Measurements from ENCODE around the gene PCDHGC3. TPM values are rescaled to one million over a fixed set of nuclear protein-coding genes. Genes with fewer than 3 reads are reported as not detected.
A peak's percentile ranks its signal among the peaks of the same experiment; 100 is the strongest.

Gene PCDHGC3
- total RNA-seq, 1 experiment from 2014 or later: 2.9 TPM

GRCh38 chr5:141503681-141504080, 27.9 kb downstream of the PCDHGC3 start:
- Histone ChIP-seq H3K36me3 (ENCODE audit: control insufficient read depth, insufficient read depth, low read length) (no peaks in the 10 kb centered on the region), H3K27me3 (replicated peaks; ENCODE audit: control insufficient read depth, insufficient read depth, low read length) (no peaks in the 10 kb centered on the region), H3K4me1 (no peaks in the 10 kb centered on the region), H3K4me3 (ENCODE audit: low read depth, low read length) (no peak overlapping the region), H3K9me3 (no peaks in the 10 kb centered on the region)
- H3K4me1 Mint-ChIP-seq (ENCODE audit: low read depth, unreplicated experiment): no peaks in the 10 kb centered on the region
- H3K9me3 Mint-ChIP-seq (ENCODE audit: unreplicated experiment): no peaks in the 10 kb centered on the region
- no peak for DNase-seq
- intact Hi-C loops (cut with micrococcal nuclease; ENCODE audit: unreplicated experiment): no loop called here
- no peak overlapping the region for H3K4me3 Mint-ChIP-seq (ENCODE audit: unreplicated experiment)
- ChIA-PET POLR2A (no interaction called here), CTCF (no interaction called here)
- H3K27me3 Mint-ChIP-seq (ENCODE audit: insufficient read depth, unreplicated experiment): no peaks in the 10 kb centered on the region
- H3K27ac Mint-ChIP-seq (ENCODE audit: unreplicated experiment): no peak overlapping the region
- no peaks in the 10 kb centered on the region for H3K36me3 Mint-ChIP-seq (ENCODE audit: insufficient read depth, unreplicated experiment)
- no peak for TF ChIP-seq CTCF (IDR thresholded peaks at IDR 0.05; ENCODE audit: insufficient read depth in 1 of 2, low read depth in 1 of 2, low read length in 1 of 2, severe bottlenecking in 1 of 2, unreplicated experiment in 1 of 2)
- BruUV-seq (replicated peaks): no TSS peak

- Mint-ChIP-seq H3K9me3 (ENCODE audit: unreplicated experiment) (no peaks in the 10 kb centered on the region), H3K36me3 (ENCODE audit: insufficient read depth, unreplicated experiment) (no peaks in the 10 kb centered on the region), H3K4me1 (ENCODE audit: low read depth, unreplicated experiment) (no peaks in the 10 kb centered on the region), H3K4me3 (ENCODE audit: unreplicated experiment) (no peak overlapping the region), H3K27me3 (ENCODE audit: insufficient read depth, unreplicated experiment) (no peaks in the 10 kb centered on the region), H3K27ac (ENCODE audit: unreplicated experiment) (no peak overlapping the region)
- Histone ChIP-seq H3K27me3 (replicated peaks; ENCODE audit: control insufficient read depth, insufficient read depth, low read length) (no peaks in the 10 kb centered on the region), H3K4me3 (ENCODE audit: low read depth, low read length) (no peak overlapping the region), H3K9me3 (no peaks in the 10 kb centered on the region), H3K36me3 (ENCODE audit: control insufficient read depth, insufficient read depth, low read length) (no peaks in the 10 kb centered on the region), H3K4me1 (no peaks in the 10 kb centered on the region)
- no peak for TF ChIP-seq CTCF (IDR thresholded peaks at IDR 0.05; ENCODE audit: insufficient read depth in 1 of 2, low read depth in 1 of 2, low read length in 1 of 2, severe bottlenecking in 1 of 2, unreplicated experiment in 1 of 2)
- no peak for DNase-seq
- ChIA-PET POLR2A (no interaction called here), CTCF (no interaction called here)
- BruUV-seq (replicated peaks): no TSS peak
- intact Hi-C loops (cut with micrococcal nuclease; ENCODE audit: unreplicated experiment): no loop called here
These were observed 28.4 kb downstream of the PCDHGC3 start for GRCh38 chr5:141504216-141504615.

- no peak overlapping the region for H3K4me3 Mint-ChIP-seq (ENCODE audit: unreplicated experiment)
- Histone ChIP-seq H3K4me1 (no peaks in the 10 kb centered on the region), H3K36me3 (ENCODE audit: control insufficient read depth, insufficient read depth, low read length) (no peaks in the 10 kb centered on the region), H3K9me3 (no peaks in the 10 kb centered on the region), H3K4me3 (ENCODE audit: low read depth, low read length) (no peak overlapping the region), H3K27me3 (replicated peaks; ENCODE audit: control insufficient read depth, insufficient read depth, low read length) (no peaks in the 10 kb centered on the region)
- TF ChIP-seq CTCF (IDR thresholded peaks at IDR 0.05; ENCODE audit: insufficient read depth in 1 of 2, low read depth in 1 of 2, low read length in 1 of 2, severe bottlenecking in 1 of 2, unreplicated experiment in 1 of 2): no peak
- H3K9me3 Mint-ChIP-seq (ENCODE audit: unreplicated experiment): no peaks in the 10 kb centered on the region
- peak overlapping the region; percentile 6 for H3K27ac Mint-ChIP-seq (ENCODE audit: unreplicated experiment)
- H3K4me1 Mint-ChIP-seq (ENCODE audit: low read depth, unreplicated experiment): no peaks in the 10 kb centered on the region
- no peak for DNase-seq
- no TSS peak for BruUV-seq (replicated peaks)
- no peaks in the 10 kb centered on the region for H3K27me3 Mint-ChIP-seq (ENCODE audit: insufficient read depth, unreplicated experiment)
- ChIA-PET CTCF (interaction anchor here (0.6 kb wide), 1 partner anchor 16 kb away, joined by 3 read pairs; no protein-coding TSS in a partner anchor), POLR2A (no interaction called here)
- H3K36me3 Mint-ChIP-seq (ENCODE audit: insufficient read depth, unreplicated experiment): peaks cover 2% of the 10 kb centered on the region
- intact Hi-C loops (cut with micrococcal nuclease; ENCODE audit: unreplicated experiment): no loop called here
These were observed 30.8 kb downstream of the PCDHGC3 start for GRCh38 chr5:141506381-141507155.

All from Caco-2 (cell line).